ENCODE data around the gene FGF2.
"Not testable (repeated sequence)": the region's sequence is repeated elsewhere in the genome, so short reads cannot be mapped to it uniquely, and the experiment has no call there.

FGF2 gene

GRCh38 chr4:122814426-122814825, 12.2 kb upstream of the FGF2 start:
- no peak for DNase-seq (ENCODE audit: low read depth in 2 of 2)

DNA sequence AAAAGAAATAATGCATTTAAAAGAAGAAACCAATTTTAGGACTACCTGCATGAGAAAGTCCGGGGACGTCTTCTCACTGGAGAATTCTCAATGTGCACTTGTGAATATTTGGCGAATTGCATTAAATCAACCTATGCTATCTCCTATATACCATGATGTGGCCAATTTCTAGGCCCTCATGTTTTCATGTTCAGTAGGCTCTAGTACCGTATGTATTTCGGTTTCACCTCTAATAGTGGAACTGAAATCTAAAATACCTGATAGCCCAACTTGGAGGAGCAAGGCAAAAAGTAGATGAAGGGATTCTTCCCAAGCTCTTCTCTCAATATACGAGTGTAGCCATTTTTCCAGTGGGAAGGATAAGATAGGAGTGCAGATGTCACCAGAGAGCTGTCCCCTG, 11.4 kb upstream of the FGF2 start:
- no peak for DNase-seq (ENCODE audit: low read depth in 2 of 2)

- no peak for DNase-seq (ENCODE audit: low read depth in 2 of 2)
Measured at GRCh38 chr4:122816476-122816875, 10.2 kb upstream of the FGF2 start.

DNA sequence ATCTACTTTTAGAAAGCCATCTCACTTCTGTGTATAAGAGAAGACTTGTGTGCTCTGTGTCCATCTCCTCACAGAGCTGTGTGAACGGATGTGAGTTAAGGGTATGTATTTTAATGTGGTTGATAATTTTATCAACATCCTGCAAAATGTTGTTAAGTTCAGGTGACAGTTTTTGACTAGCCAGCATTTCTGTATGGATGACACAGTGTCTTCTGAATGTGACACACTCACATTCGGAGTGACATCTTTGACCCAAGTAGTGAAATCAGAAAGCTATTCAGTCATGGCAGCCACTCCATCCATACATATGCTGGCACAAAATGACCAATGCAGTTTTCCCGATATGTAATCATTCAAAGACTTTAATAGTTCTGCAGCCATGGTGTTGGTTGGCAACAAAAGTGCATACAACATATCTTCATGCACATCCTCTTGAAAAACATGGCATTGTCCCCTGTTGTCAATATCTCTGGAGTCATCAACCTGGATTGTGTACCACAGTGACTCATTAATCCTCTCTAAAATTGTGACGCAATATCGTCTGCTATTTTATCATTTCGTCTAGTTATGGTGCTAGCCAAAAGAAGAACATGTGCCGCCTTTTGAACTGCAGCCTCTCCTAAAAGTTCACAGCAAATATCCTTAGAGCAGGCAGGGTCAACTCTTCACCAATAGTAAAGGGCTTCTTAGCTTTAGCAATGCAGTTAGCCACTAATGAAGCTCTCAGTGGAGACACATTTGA, 6.8 kb upstream of the FGF2 start:
- no peak for DNase-seq (ENCODE audit: low read depth in 2 of 2)

GRCh38 chr4:122821092-122821491, 5.5 kb upstream of the FGF2 start:
- no peak for DNase-seq (ENCODE audit: low read depth in 2 of 2)

DNA sequence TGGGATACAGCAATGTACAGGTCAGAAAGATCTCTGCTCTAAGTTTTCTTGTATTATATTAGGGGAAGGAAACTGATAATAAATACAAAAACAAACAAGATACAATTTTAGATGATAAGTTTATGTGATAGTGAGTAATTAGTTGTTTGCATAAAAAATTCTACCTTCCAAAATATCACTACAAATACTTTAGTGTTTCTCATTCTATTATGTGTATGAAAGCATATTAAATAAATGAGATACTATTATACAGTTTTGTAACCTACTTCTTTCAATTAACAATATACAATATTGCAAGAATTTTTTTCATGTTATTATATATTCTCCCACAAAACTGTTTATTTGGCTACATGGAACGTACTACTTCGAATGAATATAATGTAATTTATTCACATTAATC, 4.2 kb upstream of the FGF2 start:
- DNase-seq (ENCODE audit: low read depth in 2 of 2) = no peak

DNA sequence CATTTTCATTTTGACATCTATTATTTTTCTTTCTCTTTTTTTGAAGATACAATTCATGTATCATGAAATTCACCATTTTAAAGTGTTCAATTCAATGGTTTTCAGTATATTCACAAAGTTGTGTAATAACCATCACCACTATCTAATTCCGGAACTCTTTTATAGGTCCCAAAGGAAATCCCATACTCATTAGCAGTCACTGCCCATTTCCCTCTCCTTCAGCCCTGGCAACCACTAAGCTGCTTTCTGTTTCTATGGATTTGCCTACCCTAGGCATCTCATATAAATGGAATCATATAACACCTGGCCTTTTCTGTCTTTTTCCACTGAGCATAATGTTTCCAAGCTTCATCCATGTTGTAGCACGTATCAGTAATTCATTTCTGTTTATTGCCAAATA, 3.2 kb upstream of the FGF2 start:
- no peak for DNase-seq (ENCODE audit: low read depth in 2 of 2)

- no peak for DNase-seq (ENCODE audit: low read depth in 2 of 2)
Measured at GRCh38 chr4:122824616-122825015, 2.0 kb upstream of the FGF2 start.

DNA sequence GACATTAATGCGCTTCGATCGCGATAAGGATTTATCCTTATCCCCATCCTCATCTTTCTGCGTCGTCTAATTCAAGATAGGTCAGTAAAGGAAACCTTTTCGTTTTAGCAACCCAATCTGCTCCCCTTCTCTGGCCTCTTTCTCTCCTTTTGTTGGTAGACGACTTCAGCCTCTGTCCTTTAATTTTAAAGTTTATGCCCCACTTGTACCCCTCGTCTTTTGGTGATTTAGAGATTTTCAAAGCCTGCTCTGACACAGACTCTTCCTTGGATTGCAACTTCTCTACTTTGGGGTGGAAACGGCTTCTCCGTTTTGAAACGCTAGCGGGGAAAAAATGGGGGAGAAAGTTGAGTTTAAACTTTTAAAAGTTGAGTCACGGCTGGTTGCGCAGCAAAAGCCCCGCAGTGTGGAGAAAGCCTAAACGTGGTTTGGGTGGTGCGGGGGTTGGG, 528 bp upstream of the FGF2 start:
- no peak for DNase-seq (ENCODE audit: low read depth in 2 of 2)

GRCh38 chr4:122827258-122827878, 737 bp downstream of the FGF2 start:
- DNase-seq (ENCODE audit: low read depth in 2 of 2) = peak; percentile 4

DNA sequence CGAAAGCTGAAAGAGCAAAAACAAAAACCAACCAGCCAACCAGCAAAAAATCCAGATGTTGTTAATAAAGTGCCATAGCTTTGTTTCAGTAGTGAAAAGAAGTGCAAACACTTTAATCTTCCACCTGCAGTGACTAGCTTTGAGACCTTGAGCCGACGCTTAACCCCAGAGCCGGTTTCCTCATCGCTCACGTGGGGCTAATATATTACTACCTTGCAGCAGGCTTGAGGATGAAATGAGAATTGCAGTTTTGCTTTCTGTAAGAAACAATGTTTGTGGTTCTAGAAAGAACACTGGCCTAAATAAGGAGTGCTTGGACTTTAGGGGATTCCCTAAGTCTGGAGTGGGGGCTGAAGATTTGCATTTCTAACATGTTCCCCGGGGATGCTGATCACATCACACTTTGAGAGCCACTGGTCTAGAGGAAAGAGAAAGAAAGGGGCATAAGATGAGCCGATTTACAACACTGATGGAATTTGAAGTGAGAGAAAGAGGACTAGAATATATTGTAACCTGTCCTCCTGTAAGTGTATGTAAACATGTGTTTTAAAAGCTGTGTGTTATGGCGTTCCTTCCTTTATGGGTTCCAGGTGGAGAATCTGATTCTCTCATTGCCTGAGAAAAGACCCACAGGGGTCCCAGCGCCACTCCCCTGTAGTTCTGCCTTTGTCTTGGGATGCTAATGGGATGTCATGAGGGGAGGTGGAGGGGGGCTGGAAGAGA, 1.4 kb downstream of the FGF2 start:
- peak; percentile 15 to 19 for DNase-seq (ENCODE audit: low read depth in 2 of 2)

DNA sequence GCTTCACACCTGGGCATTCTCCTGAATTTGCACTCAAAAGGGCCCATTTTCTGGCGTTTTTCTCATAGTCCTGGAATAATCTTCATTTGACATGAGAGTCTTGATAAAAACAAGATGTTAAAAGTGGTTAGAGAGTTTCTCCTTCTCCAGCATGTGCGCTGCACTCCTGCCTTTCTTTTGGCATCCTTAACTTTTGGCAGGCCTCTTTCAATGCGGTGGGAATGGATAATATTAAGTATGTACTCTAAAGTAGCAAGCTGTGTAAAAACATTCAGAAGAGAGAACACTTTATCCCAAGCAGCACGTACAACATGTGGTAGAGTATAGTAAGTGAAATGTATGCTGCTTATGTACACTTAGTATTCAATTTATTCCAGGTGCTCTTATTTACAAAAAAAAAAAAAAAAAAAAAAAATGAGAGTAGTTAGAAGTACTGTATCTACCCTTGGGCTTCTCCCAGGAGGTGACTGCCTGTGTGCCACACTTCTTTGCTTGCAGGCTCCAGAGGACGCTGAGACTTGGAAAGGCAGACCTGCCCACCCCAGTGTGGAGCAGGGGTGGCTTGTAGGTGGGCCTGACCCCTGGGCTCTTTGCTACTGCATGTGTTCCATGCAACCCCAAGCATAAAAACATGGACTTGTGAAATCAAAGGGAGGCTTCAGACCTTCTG, 3.9 kb downstream of the FGF2 start:
- DNase-seq (ENCODE audit: low read depth in 2 of 2) = no peak

GRCh38 chr4:122831515-122832196, 5.0 kb downstream of the FGF2 start:
- no peak for DNase-seq (ENCODE audit: low read depth in 2 of 2)

DNA sequence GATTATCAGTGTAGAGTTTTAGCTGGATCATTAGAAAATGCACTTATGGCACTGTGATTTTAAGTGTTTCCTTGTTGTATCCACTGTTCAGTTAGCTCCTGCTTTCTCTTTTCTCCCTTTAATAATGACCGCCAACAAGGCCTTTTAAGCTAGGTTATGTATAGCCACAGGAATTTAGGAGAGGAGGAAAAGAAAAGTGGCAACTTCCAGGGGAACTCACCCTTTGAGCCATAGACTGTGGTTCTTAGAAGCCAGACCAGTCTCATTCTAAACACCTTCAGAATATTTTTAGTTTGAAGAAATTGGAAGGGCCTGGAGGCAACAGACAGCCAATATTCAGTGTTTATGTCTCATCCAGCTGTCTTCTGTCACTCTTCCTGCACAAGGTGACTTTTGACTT, 6.1 kb downstream of the FGF2 start:
- no peak for DNase-seq (ENCODE audit: low read depth in 2 of 2)

- no peak for DNase-seq (ENCODE audit: low read depth in 2 of 2)
Measured at GRCh38 chr4:122833999-122834398, 7.4 kb downstream of the FGF2 start.

- DNase-seq (ENCODE audit: low read depth in 2 of 2) = no peak
Measured at GRCh38 chr4:122836941-122837340, 10.3 kb downstream of the FGF2 start.

GRCh38 chr4:122838034-122838433, 11.4 kb downstream of the FGF2 start:
- no peak for DNase-seq (ENCODE audit: low read depth in 2 of 2)

GRCh38 chr4:122842392-122842791, 15.8 kb downstream of the FGF2 start:
- DNase-seq (ENCODE audit: low read depth in 2 of 2) = no peak

DNA sequence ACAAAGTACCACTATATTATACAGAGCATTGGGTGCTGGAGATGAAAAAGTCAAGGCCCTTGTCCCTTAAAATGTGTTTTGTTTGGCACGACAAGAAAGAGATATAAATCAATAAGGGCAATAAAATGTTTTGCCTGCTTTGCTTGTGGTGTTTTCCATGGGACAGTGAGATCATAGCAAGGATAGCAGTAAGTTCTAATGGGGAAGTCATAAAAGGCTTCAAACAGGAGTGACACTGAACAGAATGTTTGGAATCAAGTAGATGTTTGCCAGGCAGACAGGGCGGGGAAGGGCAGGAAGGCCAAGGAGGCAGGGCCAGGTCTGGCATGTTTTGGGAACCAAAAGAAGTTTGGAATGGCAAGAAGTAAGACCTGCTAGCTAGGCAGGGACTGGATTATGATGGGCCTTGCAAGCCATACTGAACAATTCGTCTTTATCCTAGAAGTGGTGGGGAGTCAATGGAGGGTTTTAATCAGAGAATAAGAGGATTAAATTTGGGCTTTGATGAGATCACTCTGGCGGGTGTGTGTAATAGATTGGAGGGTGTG, 16.4 kb downstream of the FGF2 start:
- DNase-seq (ENCODE audit: low read depth in 2 of 2) = no peak

DNA sequence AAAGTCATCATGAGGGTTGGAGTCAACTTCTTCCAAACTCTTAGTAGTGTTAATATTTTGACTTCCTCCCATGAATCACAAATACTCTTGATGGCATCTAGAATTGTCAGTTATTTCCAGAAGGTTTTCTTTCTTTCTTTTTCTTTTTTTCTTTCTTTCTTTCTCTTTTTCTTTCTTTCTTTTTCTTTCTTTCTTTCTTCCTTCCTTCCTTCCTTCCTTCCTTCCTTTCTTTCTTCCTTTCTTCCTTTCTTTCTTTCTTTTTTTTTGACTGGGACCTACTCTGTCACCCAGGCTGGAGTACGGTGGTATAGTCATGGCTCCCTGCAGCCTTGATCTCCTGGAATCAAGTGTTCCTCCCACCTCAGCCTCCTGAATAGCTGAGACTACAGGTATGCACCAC, 17.8 kb downstream of the FGF2 start:
- not testable (repeated sequence) for DNase-seq (ENCODE audit: low read depth in 2 of 2)

DNA sequence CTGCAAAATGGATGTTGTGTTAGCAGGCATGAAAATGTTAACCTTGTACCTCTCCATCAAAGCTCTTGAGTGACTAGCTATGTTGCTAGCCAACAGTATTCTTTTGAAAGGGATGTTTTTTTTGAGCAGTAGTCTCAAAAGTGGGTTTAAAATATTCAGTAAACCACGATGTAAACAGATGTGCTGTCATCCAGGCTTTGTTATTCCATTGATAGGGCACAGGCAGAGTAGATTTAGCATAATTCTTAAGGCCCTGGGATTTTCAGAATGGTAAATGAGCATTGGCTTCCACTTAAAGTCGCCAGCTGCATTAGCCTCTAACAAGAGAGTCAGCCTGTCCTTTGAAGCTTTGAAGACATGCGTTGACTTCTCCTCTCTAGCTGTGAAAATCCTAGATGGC, 18.4 kb downstream of the FGF2 start:
- DNase-seq (ENCODE audit: low read depth in 2 of 2) = no peak

DNA sequence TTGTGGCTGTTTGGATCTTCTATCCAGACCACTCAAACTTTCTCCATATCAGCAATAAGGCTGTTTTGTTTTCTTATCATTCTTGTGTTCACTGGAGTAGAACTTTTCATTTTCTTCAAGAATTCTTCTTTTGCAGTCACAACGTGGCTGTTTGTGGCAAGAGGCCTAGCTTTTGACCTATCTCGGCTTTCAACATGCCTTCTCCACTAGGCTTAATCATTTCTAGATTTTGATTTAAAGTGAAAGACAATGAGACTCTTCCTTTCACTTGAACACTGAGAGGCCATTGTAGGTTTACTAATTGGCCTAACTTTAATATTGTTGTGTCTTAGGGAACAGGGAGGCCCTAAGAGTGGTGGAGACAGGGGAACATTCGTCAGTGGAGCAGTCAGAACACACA, 19.1 kb downstream of the FGF2 start:
- DNase-seq (ENCODE audit: low read depth in 2 of 2) = no peak

Data from stimulated activated CD4-positive, alpha-beta T cell treated with anti-CD3 and anti-CD28 coated beads, Interleukin-4, amount 100 ng/mL, for 48 hours (primary cell).